GM20431 (cell line): ENCODE measurements around the gene COLEC12.
"Not testable (repeated sequence)": the region's sequence is repeated elsewhere in the genome, so short reads cannot be mapped to it uniquely, and the experiment has no call there.

Experiments
- in situ Hi-C: fragments of 300-500 bp; cut with MseI, MboI; formaldehyde crosslinking; loops from one replicate; pipeline ENCODE4 v1.15.0; 2020; ENCODE audit warnings: low sequenced_read_pairs; ENCODE audit not compliant: unreplicated experiment

Gene COLEC12

DNA sequence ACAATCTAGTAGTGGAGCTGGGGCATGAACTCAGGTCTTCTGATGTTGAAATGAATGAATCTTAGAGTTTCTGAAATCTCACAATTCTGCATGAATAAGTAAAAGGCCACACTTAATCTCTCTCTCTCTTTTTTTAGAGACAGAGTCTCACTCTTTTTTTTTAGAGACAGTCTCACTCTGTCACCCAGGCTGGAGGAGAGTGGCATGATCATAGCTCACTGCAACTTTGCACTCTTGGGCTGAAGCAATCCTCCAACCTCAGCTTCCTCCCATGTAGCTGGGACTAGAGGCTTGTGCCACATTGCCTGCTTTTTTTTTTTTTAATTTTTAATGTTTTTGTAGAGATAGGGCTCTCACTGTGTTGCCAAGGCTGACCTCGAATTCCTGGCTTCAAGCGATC lies 163.8 kb downstream of the COLEC12 start:
- in situ Hi-C loops = no loop called here

DNA sequence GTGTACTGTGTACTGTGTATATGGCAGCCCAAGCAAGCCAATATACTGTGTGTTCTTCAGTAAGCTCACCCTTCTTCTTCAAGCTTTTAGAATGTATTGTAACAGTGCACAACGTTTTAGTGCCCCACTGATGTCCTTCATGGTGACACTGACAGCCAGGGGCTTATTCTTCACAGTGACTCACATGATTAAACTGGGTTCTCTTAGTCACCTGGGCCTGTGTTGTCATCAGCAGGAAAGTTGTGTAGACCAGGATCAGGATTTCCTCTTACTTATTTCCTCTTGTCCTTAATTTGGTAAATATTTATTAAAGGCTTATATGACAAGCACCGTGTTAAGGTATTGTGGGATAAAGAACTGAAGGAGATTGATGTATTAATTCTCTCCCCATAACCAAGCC lies 164.8 kb downstream of the COLEC12 start:
- in situ Hi-C loops = no loop called here

GRCh38 chr18:334575-335132 lies 165.8 kb downstream of the COLEC12 start:
- in situ Hi-C loops = no loop called here

- in situ Hi-C loops = no loop called here
Measured at GRCh38 chr18:332721-333510, 167.6 kb downstream of the COLEC12 start.

- in situ Hi-C loops = no loop called here
Measured at GRCh38 chr18:332007-332406, 168.5 kb downstream of the COLEC12 start.

DNA sequence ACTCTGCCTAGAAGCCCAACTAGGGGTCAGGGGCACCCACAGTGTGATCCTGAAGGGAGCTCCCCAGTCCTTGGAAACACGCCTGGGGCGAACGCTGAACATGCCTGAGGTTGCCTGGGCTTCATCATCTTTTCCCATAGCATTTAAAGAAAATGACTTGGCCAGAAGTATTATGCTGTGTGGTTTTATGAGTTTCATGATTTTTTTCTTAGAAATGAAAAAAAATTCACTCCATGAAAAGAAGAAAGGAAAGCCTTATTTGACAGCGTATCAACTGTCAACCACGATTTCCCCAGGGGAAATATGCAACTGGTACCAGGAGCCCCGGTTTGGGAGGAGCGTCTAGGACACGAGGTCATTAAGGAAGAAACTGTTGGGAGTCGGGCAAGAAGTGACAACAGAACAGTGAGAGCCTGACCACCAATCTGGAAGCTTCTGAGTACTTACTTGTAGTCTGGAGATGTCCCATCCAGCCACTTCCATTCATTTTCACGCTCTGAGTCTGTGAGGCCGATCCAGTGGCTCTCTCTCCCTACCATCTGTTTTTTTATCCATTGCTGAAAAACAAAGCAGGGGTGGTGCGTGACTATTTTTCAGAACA lies 169.2 kb downstream of the COLEC12 start:
- in situ Hi-C loops = no loop called here

GRCh38 chr18:328928-329327 lies 171.6 kb downstream of the COLEC12 start:
- in situ Hi-C loops = no loop called here

DNA sequence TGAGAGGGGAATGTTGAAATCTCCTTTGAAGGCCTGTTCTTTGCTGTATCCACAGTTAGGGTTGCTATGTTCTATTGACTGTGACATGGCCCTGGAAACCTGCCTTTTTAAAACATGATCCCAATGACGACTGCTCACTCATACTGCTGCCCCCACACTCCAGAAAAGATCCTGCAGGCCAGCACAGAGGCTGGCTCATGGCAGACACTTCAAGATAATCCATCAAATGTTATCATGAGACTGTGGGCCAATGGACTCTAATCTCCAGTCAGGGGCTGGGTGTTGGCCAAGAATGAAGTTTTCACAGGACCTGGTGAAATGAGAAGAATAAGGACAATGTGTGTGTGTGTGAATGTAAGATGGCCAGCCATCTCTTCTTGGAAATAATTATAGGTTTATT lies 173.7 kb downstream of the COLEC12 start:
- in situ Hi-C loops = no loop called here

DNA sequence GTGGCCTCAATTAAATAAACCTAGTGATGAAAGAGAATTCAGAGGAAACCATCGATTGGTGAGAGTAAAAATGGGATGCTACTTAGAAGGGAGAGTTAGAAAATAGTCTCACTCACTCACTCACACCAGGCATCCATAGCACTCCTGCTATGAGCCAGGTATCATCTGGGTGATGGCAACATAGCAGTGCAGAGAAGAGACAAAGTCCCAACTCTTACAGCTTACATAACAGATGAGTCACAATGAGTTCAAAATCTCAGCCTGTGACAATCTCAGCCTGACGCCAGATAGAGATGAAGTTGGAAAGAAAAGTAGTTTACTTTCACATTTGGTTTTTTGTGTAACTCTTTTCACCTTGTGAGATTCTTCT lies 177.3 kb downstream of the COLEC12 start:
- in situ Hi-C loops = no loop called here

GRCh38 chr18:321865-322467 lies 178.5 kb downstream of the COLEC12 start:
- in situ Hi-C loops = no loop called here

DNA sequence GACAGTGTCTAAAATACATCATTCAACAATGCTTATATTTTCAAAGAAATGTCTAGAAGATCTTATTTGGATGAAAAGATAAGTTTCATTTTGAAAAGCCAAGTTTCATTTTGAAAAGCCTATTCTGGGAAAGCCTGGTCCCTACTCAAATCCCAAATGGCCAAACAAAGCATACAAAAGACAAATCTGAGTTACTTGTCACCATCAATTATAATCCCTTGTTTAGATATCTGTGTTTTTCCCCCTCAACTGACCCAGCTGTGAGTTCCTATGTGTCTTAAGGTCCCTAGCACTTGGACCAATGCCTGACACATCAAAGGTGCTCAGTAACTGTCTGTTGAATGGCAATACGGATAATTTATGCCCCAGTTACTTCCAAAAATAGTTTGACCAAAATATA lies 180.3 kb downstream of the COLEC12 start:
- in situ Hi-C loops = no loop called here

- in situ Hi-C loops = no loop called here
Measured at GRCh38 chr18:319720-320119, 180.8 kb downstream of the COLEC12 start.

GRCh38 chr18:318791-319291 lies 181.7 kb downstream of the COLEC12 start:
- in situ Hi-C loops = no loop called here

DNA sequence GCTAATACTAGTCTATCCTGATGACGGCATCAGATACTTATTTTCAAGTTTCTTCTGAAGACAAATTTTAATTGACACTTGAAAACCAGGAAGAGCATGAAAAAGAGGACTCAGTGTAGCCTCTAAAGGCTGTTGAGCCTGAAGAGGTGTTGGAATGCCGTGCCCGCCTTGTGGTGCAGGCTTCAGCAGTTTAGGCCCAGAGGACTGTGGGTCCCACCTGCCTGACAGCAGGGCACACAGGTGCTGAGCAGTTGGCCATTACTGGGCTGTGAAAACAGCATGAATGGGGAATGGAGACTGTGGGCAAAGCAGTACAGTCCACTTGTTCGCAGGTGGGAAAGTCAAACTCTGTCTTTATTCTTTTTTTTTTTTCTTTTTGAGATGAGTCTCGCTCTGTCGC lies 182.9 kb downstream of the COLEC12 start:
- in situ Hi-C loops = no loop called here

GRCh38 chr18:316393-316792 lies 184.1 kb downstream of the COLEC12 start:
- in situ Hi-C loops = no loop called here

DNA sequence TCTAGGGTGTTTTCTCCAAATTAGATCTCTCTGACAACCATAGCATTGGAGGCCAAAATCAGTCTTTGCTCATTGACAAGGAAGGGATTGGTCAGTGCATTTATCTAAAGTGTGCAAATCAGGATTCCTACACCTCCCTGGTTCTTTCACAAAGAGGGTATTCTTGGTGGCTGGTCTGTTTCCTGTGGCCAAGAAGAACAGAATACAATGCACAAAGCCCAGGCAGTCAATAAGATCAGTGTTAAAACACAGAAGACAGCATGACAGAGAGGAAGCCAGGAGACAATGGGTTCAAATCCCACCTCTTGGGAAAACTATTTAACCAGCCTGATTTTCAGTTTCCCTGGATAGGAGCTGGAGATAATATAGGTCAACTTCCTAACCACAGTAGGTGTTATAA lies 186.6 kb downstream of the COLEC12 start:
- in situ Hi-C loops = no loop called here

GRCh38 chr18:312415-312814 lies 188.1 kb downstream of the COLEC12 start:
- in situ Hi-C loops = no loop called here

GRCh38 chr18:310042-310441 lies 190.5 kb downstream of the COLEC12 start:
- in situ Hi-C loops = no loop called here

GRCh38 chr18:308086-308485 lies 192.4 kb downstream of the COLEC12 start:
- in situ Hi-C loops = not testable (repeated sequence)

DNA sequence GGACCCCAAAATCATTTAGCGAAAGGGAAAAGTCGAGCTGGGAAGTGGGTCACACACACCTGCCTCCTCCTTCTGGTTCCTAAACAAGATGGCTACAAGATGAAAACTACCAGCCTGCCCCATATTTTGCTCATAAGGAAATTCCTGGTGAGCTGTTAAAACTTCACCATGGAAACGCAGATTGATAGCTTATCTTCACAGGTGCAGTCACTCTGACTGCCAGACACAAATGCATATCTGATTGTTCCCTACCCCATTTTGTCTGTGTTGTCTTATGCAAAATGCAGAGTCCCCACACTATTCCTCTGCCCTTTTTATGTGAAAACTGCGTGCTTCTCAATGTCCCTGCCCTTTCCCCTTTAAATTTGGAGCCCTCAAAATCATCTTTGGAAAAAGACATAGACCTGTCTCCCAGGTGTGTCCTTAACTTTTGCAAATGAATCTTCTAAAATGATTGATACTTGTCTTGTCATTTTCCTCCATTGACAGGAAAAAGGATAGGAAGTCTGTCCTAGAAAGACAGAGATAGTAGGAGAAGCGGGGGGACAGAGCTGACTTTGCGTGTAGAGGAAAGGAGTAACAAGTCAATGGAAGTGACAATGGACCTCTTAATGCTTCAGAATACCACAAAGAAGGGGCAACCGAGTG lies 193.8 kb downstream of the COLEC12 start:
- in situ Hi-C loops = no loop called here
